ENCODE measurements around the gene DHRS7B.

- TF ChIP-seq EP300 (IDR thresholded peaks at IDR 0.05; ENCODE audit: low read depth in 2 of 2, low read length in 2 of 2) (no peak), EP300 (CRISPR knock-in tag; IDR thresholded peaks at IDR 0.05; ENCODE audit: borderline replicate concordance) (no peak), IRF1 (CRISPR knock-in tag; IDR thresholded peaks at IDR 0.05; ENCODE audit: low read depth) (no peak), POLR2AphosphoS5 (IDR thresholded peaks at IDR 0.05; ENCODE audit: low read depth, low read length) (no peak), SIN3A (IDR thresholded peaks at IDR 0.05; ENCODE audit: borderline replicate concordance, low read depth, low read length) (no peak), REST (IDR thresholded peaks at IDR 0.05; ENCODE audit: borderline replicate concordance in 1 of 2, low read depth in 1 of 2, low read length in 2 of 2) (no peak), ZNF253 (CRISPR knock-in tag; IDR thresholded peaks at IDR 0.05; ENCODE audit: borderline replicate concordance) (no peak), ZBTB43 (CRISPR knock-in tag; conservative IDR thresholded peaks at IDR 0.05) (no peak), ATF1 (CRISPR knock-in tag; IDR thresholded peaks at IDR 0.05) (no peak), GFI1 (CRISPR knock-in tag; IDR thresholded peaks at IDR 0.05; ENCODE audit: borderline replicate concordance) (no peak), ZNF883 (CRISPR knock-in tag; IDR thresholded peaks at IDR 0.05; ENCODE audit: not compliant biosample characterization) (no peak), NFE2L1 (CRISPR knock-in tag; IDR thresholded peaks at IDR 0.05; ENCODE audit: borderline replicate concordance) (no peak), ZNF274 (CRISPR knock-in tag; IDR thresholded peaks at IDR 0.05) (no peak)
These were observed 7.4 kb upstream of the DHRS7B start for GRCh38 chr17:21119247-21119918.
